Measurements from ENCODE around the gene EXPH5. TPM values are rescaled to one million over a fixed set of nuclear protein-coding genes. Genes with fewer than 3 reads are reported as not detected.

EXPH5 gene
- total RNA-seq, 1 donor from 2014 or later = 0.59 TPM

- H3K4me3 Mint-ChIP-seq (ENCODE audit: unreplicated experiment) = no peak overlapping the region
- H3K27ac Mint-ChIP-seq (ENCODE audit: unreplicated experiment) = peak overlapping the region; percentile 68
- no peak for DNase-seq (ENCODE audit: extremely low spot score, unreplicated experiment)
- peaks cover 13% of the 10 kb centered on the region for H3K27me3 Mint-ChIP-seq (ENCODE audit: unreplicated experiment)
- no peaks in the 10 kb centered on the region for H3K36me3 Mint-ChIP-seq (ENCODE audit: unreplicated experiment)
- H3K4me1 Mint-ChIP-seq (ENCODE audit: unreplicated experiment) = peaks cover 15% of the 10 kb centered on the region
- TF ChIP-seq, protein P1, sequence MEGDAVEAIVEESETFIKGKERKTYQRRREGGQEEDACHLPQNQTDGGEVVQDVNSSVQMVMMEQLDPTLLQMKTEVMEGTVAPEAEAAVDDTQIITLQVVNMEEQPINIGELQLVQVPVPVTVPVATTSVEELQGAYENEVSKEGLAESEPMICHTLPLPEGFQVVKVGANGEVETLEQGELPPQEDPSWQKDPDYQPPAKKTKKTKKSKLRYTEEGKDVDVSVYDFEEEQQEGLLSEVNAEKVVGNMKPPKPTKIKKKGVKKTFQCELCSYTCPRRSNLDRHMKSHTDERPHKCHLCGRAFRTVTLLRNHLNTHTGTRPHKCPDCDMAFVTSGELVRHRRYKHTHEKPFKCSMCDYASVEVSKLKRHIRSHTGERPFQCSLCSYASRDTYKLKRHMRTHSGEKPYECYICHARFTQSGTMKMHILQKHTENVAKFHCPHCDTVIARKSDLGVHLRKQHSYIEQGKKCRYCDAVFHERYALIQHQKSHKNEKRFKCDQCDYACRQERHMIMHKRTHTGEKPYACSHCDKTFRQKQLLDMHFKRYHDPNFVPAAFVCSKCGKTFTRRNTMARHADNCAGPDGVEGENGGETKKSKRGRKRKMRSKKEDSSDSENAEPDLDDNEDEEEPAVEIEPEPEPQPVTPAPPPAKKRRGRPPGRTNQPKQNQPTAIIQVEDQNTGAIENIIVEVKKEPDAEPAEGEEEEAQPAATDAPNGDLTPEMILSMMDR (IDR thresholded peaks at IDR 0.05) = no peak
- H3K9me3 Mint-ChIP-seq (ENCODE audit: unreplicated experiment) = peaks cover 4% of the 10 kb centered on the region
These were observed 38.6 kb upstream of the EXPH5 start for GRCh38 chr11:108632041-108632704.

DNA sequence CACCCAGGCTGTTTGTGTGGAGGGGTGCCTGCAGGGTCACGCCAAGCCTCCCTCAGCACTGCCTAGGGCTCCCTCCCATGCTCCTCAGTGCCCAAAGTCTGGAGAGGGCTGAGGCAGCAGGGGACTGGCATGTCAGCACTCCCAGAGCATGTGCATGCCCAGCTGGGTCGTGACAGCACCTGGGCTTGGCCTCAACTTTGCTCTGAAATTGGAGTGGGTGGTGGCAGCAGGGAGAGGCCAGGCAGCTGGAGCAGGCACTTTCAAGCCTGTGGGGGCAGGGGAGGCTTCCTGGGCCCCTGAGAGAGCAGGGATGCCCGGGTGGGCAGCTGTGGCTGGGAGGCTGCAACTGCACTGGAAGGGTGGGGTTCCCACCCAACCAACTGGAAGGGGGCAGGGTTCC, 35.7 kb upstream of the EXPH5 start:
- no peak for DNase-seq (ENCODE audit: extremely low spot score, unreplicated experiment)

GRCh38 chr11:108628812-108629211, 35.2 kb upstream of the EXPH5 start:
- no peak for DNase-seq (ENCODE audit: extremely low spot score, unreplicated experiment)
- Mint-ChIP-seq H3K27me3 (ENCODE audit: unreplicated experiment) (peaks cover 5% of the 10 kb centered on the region), H3K9me3 (ENCODE audit: unreplicated experiment) (peaks cover 4% of the 10 kb centered on the region)

More for the DNA sequence above, 35.7 kb upstream of the EXPH5 start:
- Mint-ChIP-seq H3K36me3 (ENCODE audit: unreplicated experiment) (no peaks in the 10 kb centered on the region), H3K9me3 (ENCODE audit: unreplicated experiment) (peaks cover 4% of the 10 kb centered on the region), H3K27ac (ENCODE audit: unreplicated experiment) (no peak overlapping the region), H3K4me3 (ENCODE audit: unreplicated experiment) (no peak overlapping the region), H3K4me1 (ENCODE audit: unreplicated experiment) (peaks cover 15% of the 10 kb centered on the region), H3K27me3 (ENCODE audit: unreplicated experiment) (peaks cover 5% of the 10 kb centered on the region)
- TF ChIP-seq, protein P1 (IDR thresholded peaks at IDR 0.05) = no peak

DNA sequence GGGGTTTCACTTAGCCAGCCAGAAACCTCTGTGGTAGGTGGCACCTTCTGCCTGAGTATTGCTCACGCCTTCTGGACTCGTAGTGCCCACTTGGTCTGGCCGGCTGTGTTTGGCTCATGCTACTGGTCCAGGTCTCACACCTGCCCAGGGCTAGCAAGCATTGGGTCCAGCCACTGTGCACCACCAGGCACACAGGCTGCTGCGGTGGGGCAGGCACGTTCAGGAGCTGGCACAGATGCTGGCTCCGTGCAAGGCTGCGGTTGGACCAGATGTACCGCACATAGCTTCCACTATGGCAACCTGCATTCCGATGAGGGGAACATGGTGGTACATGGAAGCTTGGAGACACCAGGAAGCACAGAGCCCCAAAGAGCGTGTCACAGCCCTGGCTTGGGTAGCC, 34.8 kb upstream of the EXPH5 start:
- no peak for DNase-seq (ENCODE audit: extremely low spot score, unreplicated experiment)
- peaks cover under 1% of the 10 kb centered on the region for H3K36me3 Mint-ChIP-seq (ENCODE audit: unreplicated experiment)
- peaks cover 5% of the 10 kb centered on the region for H3K27me3 Mint-ChIP-seq (ENCODE audit: unreplicated experiment)
- H3K4me1 Mint-ChIP-seq (ENCODE audit: unreplicated experiment) = peaks cover 15% of the 10 kb centered on the region
- no peak overlapping the region for H3K27ac Mint-ChIP-seq (ENCODE audit: unreplicated experiment)
- peaks cover 5% of the 10 kb centered on the region for H3K9me3 Mint-ChIP-seq (ENCODE audit: unreplicated experiment)
- H3K4me3 Mint-ChIP-seq (ENCODE audit: unreplicated experiment) = no peak overlapping the region
- TF ChIP-seq, protein P1 (IDR thresholded peaks at IDR 0.05) = no peak

More at GRCh38 chr11:108628812-108629211, 35.2 kb upstream of the EXPH5 start:
- H3K36me3 Mint-ChIP-seq (ENCODE audit: unreplicated experiment) = no peaks in the 10 kb centered on the region
- no peak overlapping the region for H3K4me3 Mint-ChIP-seq (ENCODE audit: unreplicated experiment)
- TF ChIP-seq, protein P1 (IDR thresholded peaks at IDR 0.05) = no peak
- no peak overlapping the region for H3K27ac Mint-ChIP-seq (ENCODE audit: unreplicated experiment)
- H3K4me1 Mint-ChIP-seq (ENCODE audit: unreplicated experiment) = peaks cover 15% of the 10 kb centered on the region

- Mint-ChIP-seq H3K9me3 (ENCODE audit: unreplicated experiment) (peaks cover 8% of the 10 kb centered on the region), H3K36me3 (ENCODE audit: unreplicated experiment) (peaks cover 2% of the 10 kb centered on the region), H3K4me1 (ENCODE audit: unreplicated experiment) (no peaks in the 10 kb centered on the region), H3K27me3 (ENCODE audit: unreplicated experiment) (peaks cover 7% of the 10 kb centered on the region), H3K4me3 (ENCODE audit: unreplicated experiment) (no peak overlapping the region), H3K27ac (ENCODE audit: unreplicated experiment) (no peak overlapping the region)
- no peak for DNase-seq (ENCODE audit: extremely low spot score, unreplicated experiment)
- TF ChIP-seq, protein P1 (IDR thresholded peaks at IDR 0.05) = no peak
These were observed 30.8 kb upstream of the EXPH5 start for GRCh38 chr11:108624196-108624925.

All from osteocyte (in vitro differentiated cells).